Muscle of leg (tissue), 11 donors: Measurements from ENCODE around the gene LRRC8C. TPM values are rescaled to one million over a fixed set of nuclear protein-coding genes. Genes with fewer than 3 reads are reported as not detected.
A peak's percentile ranks its signal among the peaks of the same experiment; 100 is the strongest.

Source experiments
- DNase-seq: peaks from one replicate; pipeline ENCODE4 v3.0.0; 2013
- H3K27ac ChIP-seq: one replicate; pipeline ENCODE4 v1.5.1; 2013; ENCODE audit warnings: mild to moderate bottlenecking, low read length, control low read depth
- H3K27me3 ChIP-seq: one replicate; pipeline ENCODE4 v1.6.1; 2013; ENCODE audit warnings: low read length; ENCODE audit not compliant: control insufficient read depth, insufficient read depth
- H3K36me3 ChIP-seq: one replicate; pipeline ENCODE4 v1.6.1; 2013; ENCODE audit warnings: low read length; ENCODE audit not compliant: control insufficient read depth, insufficient read depth
- H3K4me1 ChIP-seq: one replicate; pipeline ENCODE4 v1.6.1; 2013; ENCODE audit warnings: low read length; ENCODE audit not compliant: control insufficient read depth, insufficient read depth
- H3K4me3 ChIP-seq: one replicate; pipeline ENCODE4 v1.5.1; 2013; ENCODE audit warnings: low read length, control low read depth
- H3K9me3 ChIP-seq: replicated peaks from 2 replicates; pipeline ENCODE4 v1.6.1; 2013; ENCODE audit warnings: low read depth, low read length; ENCODE audit not compliant: control insufficient read depth
- WGBS: methylation state at CpG from one replicate; pipeline ENCODE4 v1.1.5; 2013; ENCODE audit warnings: missing lambda C conversion rate; ENCODE audit not compliant: insufficient coverage; 5-methylcytosine and 5-hydroxymethylcytosine counted together
- polyA plus RNA-seq, 8 donors: library from polyadenylated mRNA; unstranded; fragments of 120-200 nt; gene quantifications; one replicate each; pipeline versions ENCODE4 v1.2.1 to v1.2.3, GENCODE V29; 2013; ENCODE audit warnings: inconsistent platforms in 1 of 8, low replicate concordance in 1 of 8; ENCODE audit not compliant: insufficient read length in 8 of 8, insufficient read depth in 1 of 8
- total RNA-seq: library from RNA; stranded (reverse); fragments of 120-200 nt; gene quantifications from one replicate; pipeline ENCODE4 v1.2.4, GENCODE V29; 2013

The LRRC8C gene
- total and polyA plus RNA-seq, 9 donors: 5.3 to 11.2 (median 7.4) TPM

- H3K9me3 ChIP-seq: no peaks in the 10 kb centered on the region
- H3K36me3 ChIP-seq: no peaks in the 10 kb centered on the region
- H3K27me3 ChIP-seq: no peaks in the 10 kb centered on the region
- DNase-seq: no peak
- H3K4me3 ChIP-seq: no peak overlapping the region
- no peaks in the 10 kb centered on the region for H3K4me1 ChIP-seq
- WGBS: no CpG with 5 or more reads among the region's 1 CpG
- H3K27ac ChIP-seq: no peak overlapping the region
Measured at GRCh38 chr1:89646259-89646658, 13.3 kb downstream of the LRRC8C start.

GRCh38 chr1:89649783-89650182 is 16.9 kb downstream of the LRRC8C start:
- H3K4me1 ChIP-seq: no peaks in the 10 kb centered on the region
- H3K4me3 ChIP-seq: no peak overlapping the region
- H3K27me3 ChIP-seq: no peaks in the 10 kb centered on the region
- no peaks in the 10 kb centered on the region for H3K9me3 ChIP-seq
- H3K27ac ChIP-seq: no peak overlapping the region
- DNase-seq: no peak
- H3K36me3 ChIP-seq: no peaks in the 10 kb centered on the region

- Histone ChIP-seq H3K9me3 (no peaks in the 10 kb centered on the region), H3K36me3 (no peaks in the 10 kb centered on the region), H3K27me3 (no peaks in the 10 kb centered on the region), H3K4me3 (no peak overlapping the region), H3K27ac (no peak overlapping the region), H3K4me1 (no peaks in the 10 kb centered on the region)
- DNase-seq: no peak
- WGBS: no CpG with 5 or more reads among the region's 2 CpGs
Measured at GRCh38 chr1:89652373-89652772, 19.5 kb downstream of the LRRC8C start.

GRCh38 chr1:89657886-89658285 is 25.0 kb downstream of the LRRC8C start:
- no peak for DNase-seq
- Histone ChIP-seq H3K27me3 (no peaks in the 10 kb centered on the region), H3K27ac (no peak overlapping the region), H3K36me3 (no peaks in the 10 kb centered on the region), H3K4me3 (no peak overlapping the region), H3K9me3 (no peaks in the 10 kb centered on the region), H3K4me1 (peaks cover 6% of the 10 kb centered on the region)
- WGBS: no CpG with 5 or more reads among the region's 3 CpGs

- Histone ChIP-seq H3K9me3 (no peaks in the 10 kb centered on the region), H3K27ac (peak overlapping the region; percentile 80), H3K27me3 (no peaks in the 10 kb centered on the region), H3K4me3 (no peak overlapping the region), H3K4me1 (peaks cover 6% of the 10 kb centered on the region), H3K36me3 (no peaks in the 10 kb centered on the region)
- WGBS: 17% methylated on average over 2 of the region's 5 CpGs
- DNase-seq: peak; percentile 58
Measured at GRCh38 chr1:89659322-89660081, 26.6 kb downstream of the LRRC8C start.

GRCh38 chr1:89660224-89661061 is 27.5 kb downstream of the LRRC8C start:
- Histone ChIP-seq H3K27ac (peak overlapping the region; percentile 80), H3K27me3 (no peaks in the 10 kb centered on the region), H3K9me3 (no peaks in the 10 kb centered on the region), H3K4me1 (peaks cover 6% of the 10 kb centered on the region), H3K4me3 (no peak overlapping the region), H3K36me3 (no peaks in the 10 kb centered on the region)
- 9% methylated on average over 1 of the region's 3 CpGs for WGBS
- DNase-seq: peak; percentile 94

- Histone ChIP-seq H3K36me3 (no peaks in the 10 kb centered on the region), H3K4me1 (peaks cover 3% of the 10 kb centered on the region), H3K4me3 (no peak overlapping the region), H3K27me3 (no peaks in the 10 kb centered on the region), H3K9me3 (no peaks in the 10 kb centered on the region), H3K27ac (no peak overlapping the region)
- 79% methylated on average over 5 of the region's 8 CpGs for WGBS
- no peak for DNase-seq
Measured at GRCh38 chr1:89665941-89666340, 33.0 kb downstream of the LRRC8C start.

GRCh38 chr1:89666640-89667039 is 33.7 kb downstream of the LRRC8C start:
- Histone ChIP-seq H3K9me3 (no peaks in the 10 kb centered on the region), H3K4me1 (no peaks in the 10 kb centered on the region)

GRCh38 chr1:89667691-89668090 is 34.8 kb downstream of the LRRC8C start:
- Histone ChIP-seq H3K27ac (peak overlapping the region; percentile 1), H3K4me1 (no peaks in the 10 kb centered on the region)

More at GRCh38 chr1:89666640-89667039, 33.7 kb downstream of the LRRC8C start:
- DNase-seq: no peak
- Histone ChIP-seq H3K4me3 (no peak overlapping the region), H3K27me3 (no peaks in the 10 kb centered on the region), H3K27ac (no peak overlapping the region), H3K36me3 (no peaks in the 10 kb centered on the region)
- WGBS: no CpG with 5 or more reads among the region's 1 CpG

GRCh38 chr1:89668961-89669360 is 36.0 kb downstream of the LRRC8C start:
- H3K27me3 ChIP-seq: no peaks in the 10 kb centered on the region
- WGBS: 60% methylated on average over 1 of the region's 3 CpGs
- H3K4me1 ChIP-seq: no peaks in the 10 kb centered on the region

More at GRCh38 chr1:89667691-89668090, 34.8 kb downstream of the LRRC8C start:
- no peak for DNase-seq
- WGBS: no CpG with 5 or more reads among the region's 1 CpG
- no peak overlapping the region for H3K4me3 ChIP-seq
- no peaks in the 10 kb centered on the region for H3K9me3 ChIP-seq
- no peaks in the 10 kb centered on the region for H3K36me3 ChIP-seq
- no peaks in the 10 kb centered on the region for H3K27me3 ChIP-seq

More at GRCh38 chr1:89668961-89669360, 36.0 kb downstream of the LRRC8C start:
- Histone ChIP-seq H3K27ac (no peak overlapping the region), H3K4me3 (no peak overlapping the region), H3K9me3 (no peaks in the 10 kb centered on the region), H3K36me3 (no peaks in the 10 kb centered on the region)
- no peak for DNase-seq
